ENCODE results near the gene BLMH. TPM values are rescaled to one million over a fixed set of nuclear protein-coding genes. Genes with fewer than 3 reads are reported as not detected.

The BLMH gene
- total RNA-seq, 1 donor from 2014 or later = 98.8 TPM

- Histone ChIP-seq H4K20me1 (ENCODE audit: low read depth) (peaks cover 18% of the 10 kb centered on the region), H3K9ac (no peak overlapping the region), H3K36me3 (no peaks in the 10 kb centered on the region), H3F3A (ENCODE audit: low read depth) (peaks cover 22% of the 10 kb centered on the region), H3K4me1 (peaks cover 29% of the 10 kb centered on the region), H3K27me3 (peaks cover 99% of the 10 kb centered on the region), H3K4me2 (no peak overlapping the region), H3K79me2 (ENCODE audit: low read depth) (no peaks in the 10 kb centered on the region), H3K27ac (no peak overlapping the region), H3K9me3 (ENCODE audit: low read depth) (no peaks in the 10 kb centered on the region), H3K4me3 (no peak overlapping the region), H2AFZ (replicated peaks) (no peak overlapping the region)
- Mint-ChIP-seq H3K27me3 (ENCODE audit: insufficient read depth, low read depth) (peaks cover 58% of the 10 kb centered on the region), H3K36me3 (no peaks in the 10 kb centered on the region), H3K27ac (no peak overlapping the region), H3K4me3 (no peak overlapping the region), H3K9me3 (peaks cover 5% of the 10 kb centered on the region), H3K4me1 (peaks cover 29% of the 10 kb centered on the region)
- no peak for TF ChIP-seq EZH2 (IDR thresholded peaks at IDR 0.05)
- no peak for TF ChIP-seq CTCF (IDR thresholded peaks at IDR 0.05)
- TF ChIP-seq EZH2phosphoT487 (IDR thresholded peaks at IDR 0.05) = no peak
- no peak for DNase-seq (ENCODE audit: low spot score)
These were observed 57.4 kb downstream of the BLMH start for GRCh38 chr17:30234296-30234695.

- Mint-ChIP-seq H3K36me3 (no peaks in the 10 kb centered on the region), H3K9me3 (peaks cover 5% of the 10 kb centered on the region), H3K4me1 (peaks cover 23% of the 10 kb centered on the region), H3K4me3 (no peak overlapping the region), H3K27ac (no peak overlapping the region), H3K27me3 (ENCODE audit: insufficient read depth, low read depth) (peaks cover 47% of the 10 kb centered on the region)
- Histone ChIP-seq H3K27me3 (peaks cover 92% of the 10 kb centered on the region), H3K4me3 (no peak overlapping the region), H3K27ac (no peak overlapping the region), H3F3A (ENCODE audit: low read depth) (peaks cover 22% of the 10 kb centered on the region), H3K4me1 (peaks cover 20% of the 10 kb centered on the region), H3K36me3 (no peaks in the 10 kb centered on the region), H3K79me2 (ENCODE audit: low read depth) (no peaks in the 10 kb centered on the region), H3K4me2 (no peak overlapping the region), H4K20me1 (ENCODE audit: low read depth) (peaks cover 18% of the 10 kb centered on the region), H3K9ac (no peak overlapping the region), H2AFZ (replicated peaks) (no peak overlapping the region), H3K9me3 (ENCODE audit: low read depth) (no peaks in the 10 kb centered on the region)
- no peak for DNase-seq (ENCODE audit: low spot score)
- TF ChIP-seq EZH2 (IDR thresholded peaks at IDR 0.05) (no peak), EZH2phosphoT487 (IDR thresholded peaks at IDR 0.05) (no peak), CTCF (IDR thresholded peaks at IDR 0.05) (no peak)
These were observed 58.8 kb downstream of the BLMH start for GRCh38 chr17:30232824-30233427.

- Mint-ChIP-seq H3K4me1 (peaks cover 17% of the 10 kb centered on the region), H3K36me3 (no peaks in the 10 kb centered on the region)
- DNase-seq (ENCODE audit: low spot score) = no peak
These were observed 59.5 kb downstream of the BLMH start for GRCh38 chr17:30232015-30232823.

More at GRCh38 chr17:30232015-30232823, 59.5 kb downstream of the BLMH start:
- Histone ChIP-seq H2AFZ (replicated peaks) (no peak overlapping the region), H3K27me3 (peaks cover 85% of the 10 kb centered on the region), H3K4me1 (peaks cover 14% of the 10 kb centered on the region), H3K4me2 (no peak overlapping the region), H3K36me3 (no peaks in the 10 kb centered on the region), H3F3A (ENCODE audit: low read depth) (peaks cover 15% of the 10 kb centered on the region), H3K79me2 (ENCODE audit: low read depth) (no peaks in the 10 kb centered on the region), H3K9ac (no peak overlapping the region), H4K20me1 (ENCODE audit: low read depth) (peaks cover 14% of the 10 kb centered on the region), H3K9me3 (ENCODE audit: low read depth) (no peaks in the 10 kb centered on the region), H3K4me3 (no peak overlapping the region), H3K27ac (no peak overlapping the region)
- H3K27ac Mint-ChIP-seq = no peak overlapping the region
- H3K4me3 Mint-ChIP-seq = no peak overlapping the region
- no peak for TF ChIP-seq CTCF (IDR thresholded peaks at IDR 0.05)
- no peak for TF ChIP-seq EZH2phosphoT487 (IDR thresholded peaks at IDR 0.05)
- no peak for TF ChIP-seq EZH2 (IDR thresholded peaks at IDR 0.05)
- peaks cover 5% of the 10 kb centered on the region for H3K9me3 Mint-ChIP-seq
- H3K27me3 Mint-ChIP-seq (ENCODE audit: insufficient read depth, low read depth) = peaks cover 41% of the 10 kb centered on the region
